OCI-LY3 (cell line): ENCODE results near the gene LRRC4B.

ENCODE experiments used
- H2AFZ ChIP-seq: fragments of 200-600, 300-600 bp; shearing (Covaris generic); 2 replicates; pipeline ENCODE4 v1.6.0; 2014; ENCODE audit warnings: antibody characterized with exemption, low read depth, low read length
- H3K27ac ChIP-seq: fragments of 200-600, 300-600 bp; sonication (generic); 2 replicates; pipeline ENCODE4 v1.5.1; 2014; ENCODE audit warnings: mild to moderate bottlenecking, low read length, moderate library complexity, mixed read lengths
- H3K27me3 ChIP-seq: fragments of 200-600, 300-600 bp; sonication (generic); 2 replicates; pipeline ENCODE4 v1.6.1; 2014; ENCODE audit warnings: low read depth, low read length, mixed read lengths
- H3K36me3 ChIP-seq: fragments of 200-600, 300-600 bp; sonication (generic); replicated peaks from 2 replicates; pipeline ENCODE3; 2014; ENCODE audit warnings: low read depth, low read length, mixed read lengths
- H3K4me1 ChIP-seq: fragments of 300-600, 200-600 bp; sonication (generic); 2 replicates; pipeline ENCODE4 v1.6.1; 2014; ENCODE audit warnings: low read length, mixed read lengths
- H3K4me2 ChIP-seq: fragments of 200-600, 300-600 bp; sonication (generic); 2 replicates; pipeline ENCODE4 v1.6.1; 2014; ENCODE audit warnings: low read length, mixed read lengths
- H3K4me3 ChIP-seq: fragments of 300-600, 200-600 bp; sonication (generic); 2 replicates; pipeline ENCODE4 v1.5.1; 2014; ENCODE audit warnings: antibody characterized with exemption, mild to moderate bottlenecking, low read length, moderate library complexity
- H3K79me2 ChIP-seq: fragments of 300-600, 200-600 bp; shearing (Covaris generic); 2 replicates; pipeline ENCODE4 v1.6.1; 2014; ENCODE audit warnings: mild to moderate bottlenecking, low read length, mixed read lengths
- H3K9ac ChIP-seq: fragments of 300-600, 200-600 bp; shearing (Covaris generic); 2 replicates; pipeline ENCODE4 v1.6.0; 2014; ENCODE audit warnings: mild to moderate bottlenecking, low read length, moderate library complexity
- H3K9me3 ChIP-seq: fragments of 200-600, 300-600 bp; shearing (Covaris generic); 2 replicates; pipeline ENCODE4 v1.6.1; 2014; ENCODE audit warnings: low read length, mixed read lengths; ENCODE audit not compliant: insufficient read depth
- H4K20me1 ChIP-seq: fragments of 200-600, 300-600 bp; sonication (generic); 2 replicates; pipeline ENCODE4 v1.6.1; 2016; ENCODE audit warnings: low read length, mixed read lengths; ENCODE audit not compliant: insufficient read depth
- CTCF ChIP-seq: fragments of 200-600, 300-600 bp; sonication (generic); IDR thresholded peaks from 2 replicates; pipeline ENCODE4 v1.5.1; 2014; ENCODE audit warnings: antibody characterized with exemption, low read length, low read depth
- EZH2phosphoT487 ChIP-seq: fragments of 200-600 bp; shearing (Covaris generic); IDR thresholded peaks from 2 replicates; pipeline ENCODE4 v1.6.1; 2018; ENCODE audit warnings: antibody characterized with exemption, mixed run types, low read depth

The LRRC4B gene

GRCh38 chr19:50514346-50515167 is 53.7 kb downstream of the LRRC4B start:
- TF ChIP-seq EZH2phosphoT487 = no peak
- no peak for TF ChIP-seq CTCF
- H3K79me2 ChIP-seq = no peaks in the 10 kb centered on the region; the same call in 1 of the 2 replicates
- no peaks in the 10 kb centered on the region for H3K9me3 ChIP-seq
- no peaks in the 10 kb centered on the region for H4K20me1 ChIP-seq
- no peaks in the 10 kb centered on the region for H3K27me3 ChIP-seq
- H3K4me3 ChIP-seq = no peak overlapping the region
- no peak overlapping the region for H3K4me2 ChIP-seq
- no peaks in the 10 kb centered on the region for H3K36me3 ChIP-seq
- no peak overlapping the region for H2AFZ ChIP-seq
- H3K27ac ChIP-seq = no peak overlapping the region
- H3K4me1 ChIP-seq = peaks cover 10% of the 10 kb centered on the region
- no peak overlapping the region for H3K9ac ChIP-seq

GRCh38 chr19:50513746-50514345 is 54.4 kb downstream of the LRRC4B start, which contains the start of gene ASPDH:
ASPDH (minus strand) TSS chr19:50513913; CDS start chr19:50513823, 90 bp downstream.
- H3K4me3 ChIP-seq = no peak within 1 kb of the TSS
- H3K27me3 ChIP-seq = no peaks in the 10 kb centered on the region
- H3K27ac ChIP-seq = no peak within 1 kb of the TSS
- TF ChIP-seq EZH2phosphoT487 (no peak), CTCF (no peak)
- H3K36me3 ChIP-seq = no peaks in the 10 kb centered on the region
- H3K4me2 ChIP-seq = no peak within 1 kb of the TSS
- no peaks in the 10 kb centered on the region for H3K9me3 ChIP-seq
- H3K9ac ChIP-seq = no peak within 1 kb of the TSS
- no peaks in the 10 kb centered on the region; the same call in 1 of the 2 replicates for H3K79me2 ChIP-seq
- no peaks in the 10 kb centered on the region for H4K20me1 ChIP-seq
- no peak within 1 kb of the TSS for H2AFZ ChIP-seq
- H3K4me1 ChIP-seq = peaks cover 10% of the 10 kb centered on the region

- Histone ChIP-seq H3K4me3 (no peak overlapping the region), H3K4me1 (peaks cover 10% of the 10 kb centered on the region), H3K79me2 (no peaks in the 10 kb centered on the region; the same call in 1 of the 2 replicates), H3K9me3 (no peaks in the 10 kb centered on the region), H4K20me1 (no peaks in the 10 kb centered on the region), H3K9ac (no peak overlapping the region), H3K4me2 (no peak overlapping the region), H3K27me3 (no peaks in the 10 kb centered on the region), H3K36me3 (no peaks in the 10 kb centered on the region), H2AFZ (no peak overlapping the region), H3K27ac (no peak overlapping the region)
- TF ChIP-seq EZH2phosphoT487 (no peak), CTCF (no peak)
Measured at GRCh38 chr19:50512999-50513745, 55.1 kb downstream of the LRRC4B start.
